K562 (cell line): ENCODE data around the gene BEND5. TPM values are rescaled to one million over a fixed set of nuclear protein-coding genes. Genes with fewer than 3 reads are reported as not detected.
A peak's percentile ranks its signal among the peaks of the same experiment; 100 is the strongest.

ENCODE experiments used
- AFF4 ChIP-seq: sonication (generic); formaldehyde crosslinking; IDR thresholded peaks from 2 replicates; pipeline ENCODE4 v1.8.0; 2023; ENCODE audit warnings: mild to moderate bottlenecking, missing genetic modification reagents
- ATF6 ChIP-seq: sonication (generic); formaldehyde crosslinking; IDR thresholded peaks from 2 replicates; pipeline ENCODE4 v1.4.0; 2020; ENCODE audit warnings: mild to moderate bottlenecking, missing genetic modification reagents
- HDAC3 ChIP-seq: fragments of 450-650 bp; IDR thresholded peaks from 2 replicates; pipeline ENCODE4 v1.6.1; 2018; ENCODE audit warnings: borderline replicate concordance, mild to moderate bottlenecking, moderate library complexity; ENCODE audit not compliant: partially characterized antibody
- RBM34 ChIP-seq: fragments of 200-400 bp; formaldehyde crosslinking; IDR thresholded peaks from 2 replicates; pipeline ENCODE4 v1.6.1; 2018; ENCODE audit warnings: low read length, borderline replicate concordance; ENCODE audit not compliant: insufficient read depth
- SOX6 ChIP-seq: fragments of 450-650 bp; IDR thresholded peaks from 2 replicates; pipeline ENCODE4 v1.6.1; 2014; ENCODE audit warnings: mild to moderate bottlenecking
- ZNF174 ChIP-seq: fragments of 250-450 bp; sonication (Bioruptor Pico); IDR thresholded peaks from 2 replicates; pipeline ENCODE4 v1.4.0; 2020; ENCODE audit warnings: mild to moderate bottlenecking
- ZNF431 ChIP-seq: sonication (generic); formaldehyde crosslinking; IDR thresholded peaks from 2 replicates; pipeline ENCODE4 v1.8.0; 2022; ENCODE audit warnings: mild to moderate bottlenecking, missing genetic modification reagents
- polyA plus RNA-seq, 8 experiments: library from polyadenylated mRNA; depleted of rRNA in 4 of 8; stranded (reverse) in 5 of 8; unstranded in 3 of 8; fragments of >200 nt; fragmentation: Nextera tagmentation in 2 of 8; fragmentation: Illumina TruSeq in 1 of 8; extraction: Ambion mirVana in 2 of 8; extraction: Trizol in 1 of 8; gene quantifications; 2 replicates each; pipeline versions ENCODE4 v1.2.1 to v1.2.3, GENCODE V29; 2011 to 2014; ENCODE audit warnings: inconsistent platforms in 1 of 8, missing spikeins in 1 of 8
- total RNA-seq, 7 experiments: library from RNA; depleted of rRNA in 6 of 7; stranded (reverse); fragments of >200 nt in 6 of 7; fragmentation: Illumina TruSeq in 2 of 7; extraction: Trizol in 2 of 7; gene quantifications; 2 replicates each; pipeline versions ENCODE4 v1.2.1 to v1.2.3, GENCODE V29; 2011 to 2021; ENCODE audit warnings: low replicate concordance in 1 of 7
- TF ChIP-seq, protein P1 (sequence below), 3 experiments: IDR thresholded peaks in 2 of 3; conservative IDR thresholded peaks in 1 of 3; 2 replicates each; pipeline ENCODE4 v1.5.1; 2011 to 2012; ENCODE audit warnings: low read length in 3 of 3, mild to moderate bottlenecking in 3 of 3, control low read depth in 2 of 3, improper control_type of control experiment in 1 of 3, inconsistent platforms in 1 of 3, low read depth in 1 of 3, mixed read lengths in 1 of 3, moderate library complexity in 1 of 3; ENCODE audit not compliant: insufficient read depth in 2 of 3

The BEND5 gene
- total and polyA plus RNA-seq, 9 of the 15 experiments (the other 6 are each of a cell fraction or from before 2014, with no cell fraction given): not detected

- TF ChIP-seq ZNF431 (CRISPR knock-in tag): no peak
- TF ChIP-seq, protein P1, sequence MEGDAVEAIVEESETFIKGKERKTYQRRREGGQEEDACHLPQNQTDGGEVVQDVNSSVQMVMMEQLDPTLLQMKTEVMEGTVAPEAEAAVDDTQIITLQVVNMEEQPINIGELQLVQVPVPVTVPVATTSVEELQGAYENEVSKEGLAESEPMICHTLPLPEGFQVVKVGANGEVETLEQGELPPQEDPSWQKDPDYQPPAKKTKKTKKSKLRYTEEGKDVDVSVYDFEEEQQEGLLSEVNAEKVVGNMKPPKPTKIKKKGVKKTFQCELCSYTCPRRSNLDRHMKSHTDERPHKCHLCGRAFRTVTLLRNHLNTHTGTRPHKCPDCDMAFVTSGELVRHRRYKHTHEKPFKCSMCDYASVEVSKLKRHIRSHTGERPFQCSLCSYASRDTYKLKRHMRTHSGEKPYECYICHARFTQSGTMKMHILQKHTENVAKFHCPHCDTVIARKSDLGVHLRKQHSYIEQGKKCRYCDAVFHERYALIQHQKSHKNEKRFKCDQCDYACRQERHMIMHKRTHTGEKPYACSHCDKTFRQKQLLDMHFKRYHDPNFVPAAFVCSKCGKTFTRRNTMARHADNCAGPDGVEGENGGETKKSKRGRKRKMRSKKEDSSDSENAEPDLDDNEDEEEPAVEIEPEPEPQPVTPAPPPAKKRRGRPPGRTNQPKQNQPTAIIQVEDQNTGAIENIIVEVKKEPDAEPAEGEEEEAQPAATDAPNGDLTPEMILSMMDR (IDR thresholded peaks at IDR 0.05 in 2 of 3, conservative IDR thresholded peaks at IDR 0.05 in 1 of 3; ENCODE audit: insufficient read depth in 2 of 3, low read depth in 1 of 3, low read length in 3 of 3): peak; percentile 70 to 90 (median 71)
- TF ChIP-seq HDAC3: no peak
- no peak for TF ChIP-seq RBM34
- TF ChIP-seq SOX6: no peak
- no peak for TF ChIP-seq ZNF174
- TF ChIP-seq ATF6 (CRISPR knock-in tag): no peak
- TF ChIP-seq AFF4 (CRISPR knock-in tag): no peak
- TF ChIP-seq, all 486 proteins: peak for 3
Measured at GRCh38 chr1:48697066-48697707, 79.5 kb downstream of the BEND5 start (continued).
